Uterus (tissue), 2 donors: ENCODE results near the gene FHIT.

Experiments used
- CTCF ChIP-seq, 4 experiments: fragments of 200-600 bp in 2 of 4; fragments of 450-650 bp in 2 of 4; sonication (generic) in 2 of 4; IDR thresholded peaks; one replicate each; pipeline ENCODE4 v1.5.1; 2016 to 2019; ENCODE audit warnings: antibody characterized with exemption in 4 of 4, mild to moderate bottlenecking in 2 of 4, moderate library complexity in 1 of 4
- POLR2A ChIP-seq, 2 donors: fragments of 450-650 bp; IDR thresholded peaks; one replicate each; pipeline ENCODE4 v1.6.1; 2016; ENCODE audit warnings: antibody characterized with exemption in 2 of 2, mild to moderate bottlenecking in 1 of 2, moderate library complexity in 1 of 2

- TF ChIP-seq POLR2A (IDR thresholded peaks at IDR 0.05): no peak
- no peak for TF ChIP-seq CTCF (IDR thresholded peaks at IDR 0.05)
Observed at GRCh38 chr3:60448696-60449095, 802.6 kb downstream of the FHIT start.
